Retina (tissue), 1 donor: ENCODE measurements around the gene INPP5J.
"Not testable (repeated sequence)": the region's sequence is repeated elsewhere in the genome, so short reads cannot be mapped to it uniquely, and the experiment has no call there.

Experiments
- DNase-seq: peaks from one replicate; pipeline ENCODE4 v3.0.0-alpha.2; 2016

The INPP5J gene

GRCh38 chr22:31155422-31155821 is 32.7 kb downstream of the INPP5J start:
- DNase-seq = no peak

- peak; percentile 55 for DNase-seq
Observed at GRCh38 chr22:31160328-31160978, 37.7 kb downstream of the INPP5J start.

- DNase-seq = no peak
Observed at GRCh38 chr22:31161386-31161785, 38.6 kb downstream of the INPP5J start.

- no peak for DNase-seq
Observed at GRCh38 chr22:31162015-31162765, 39.4 kb downstream of the INPP5J start.

- DNase-seq = no peak
Observed at GRCh38 chr22:31170971-31171370, 48.2 kb downstream of the INPP5J start.

- DNase-seq = not testable (repeated sequence)
Observed at GRCh38 chr22:31171734-31172133, 49.0 kb downstream of the INPP5J start.

GRCh38 chr22:31173386-31174145 is 50.8 kb downstream of the INPP5J start:
- DNase-seq = no peak

- no peak for DNase-seq
Observed at GRCh38 chr22:31176923-31177322, 54.2 kb downstream of the INPP5J start.

- no peak for DNase-seq
Observed at GRCh38 chr22:31177420-31178162, 54.8 kb downstream of the INPP5J start.

- no peak for DNase-seq
Observed at GRCh38 chr22:31178859-31179258, 56.1 kb downstream of the INPP5J start.

GRCh38 chr22:31179345-31179744 is 56.6 kb downstream of the INPP5J start:
- no peak for DNase-seq

GRCh38 chr22:31184015-31184414 is 61.2 kb downstream of the INPP5J start:
- DNase-seq = no peak
